WTC11 (cell line): Measurements from ENCODE around the gene SLC17A9. TPM values are rescaled to one million over a fixed set of nuclear protein-coding genes. Genes with fewer than 3 reads are reported as not detected.

Source experiments
- ATAC-seq: fragments of 200-7000 bp; cut with Tn5 transposase; 2 replicates; pipeline ENCODE4 v1.10.0; 2021; ENCODE audit warnings: mild to moderate bottlenecking, moderate library complexity
- CTCF ChIA-PET: fragments of 300-600 bp; sonication (Branson Sonifier 250); formaldehyde crosslinking; loops from one replicate; lab custom pipeline; 2021; ENCODE audit warnings: antibody characterized with exemption; lab: Charles Lee
- POLR2A ChIA-PET: fragments of 350-600 bp; sonication (Branson Sonifier 250); formaldehyde crosslinking; loops from one replicate; lab custom pipeline; 2021; ENCODE audit warnings: antibody characterized with exemption; lab: Charles Lee
- DNase-seq: peaks from one replicate; pipeline ENCODE4 v3.0.0; 2021; ENCODE audit warnings: low spot score
- H3K27ac Mint-ChIP-seq: 2 replicates; pipeline ENCODE4 v1.8.0; 2021; ENCODE audit warnings: mixed read lengths
- H3K27me3 Mint-ChIP-seq: 2 replicates; pipeline ENCODE4 v1.8.0; 2021; ENCODE audit warnings: low read depth, mild to moderate bottlenecking, moderate library complexity, mixed read lengths
- H3K36me3 Mint-ChIP-seq: 2 replicates; pipeline ENCODE4 v1.8.0; 2021; ENCODE audit warnings: mixed read lengths
- H3K4me1 Mint-ChIP-seq: 2 replicates; pipeline ENCODE4 v1.8.0; 2022; ENCODE audit warnings: mixed read lengths
- H3K4me3 Mint-ChIP-seq: 2 replicates; pipeline ENCODE4 v1.8.0; 2021; ENCODE audit warnings: mild to moderate bottlenecking, moderate library complexity, mixed read lengths
- H3K9me3 Mint-ChIP-seq: 2 replicates; pipeline ENCODE4 v1.8.0; 2021; ENCODE audit warnings: mixed read lengths
- AFF4 ChIP-seq: sonication (generic); formaldehyde crosslinking; IDR thresholded peaks from 2 replicates; pipeline ENCODE4 v1.8.1; 2023; ENCODE audit warnings: mild to moderate bottlenecking, missing genetic modification reagents, borderline replicate concordance
- CBFB ChIP-seq: sonication (generic); formaldehyde crosslinking; IDR thresholded peaks from 2 replicates; pipeline ENCODE4 v1.8.1; 2022; ENCODE audit warnings: mild to moderate bottlenecking, low read depth, missing genetic modification reagents
- ELF4 ChIP-seq: sonication (generic); formaldehyde crosslinking; IDR thresholded peaks from 2 replicates; pipeline ENCODE4 v1.8.1; 2022; ENCODE audit warnings: low read depth, mild to moderate bottlenecking, moderate library complexity, missing genetic modification reagents
- FOXJ3 ChIP-seq: sonication (generic); formaldehyde crosslinking; IDR thresholded peaks from 2 replicates; pipeline ENCODE4 v1.9.0; 2021; ENCODE audit warnings: missing genetic modification reagents, mild to moderate bottlenecking, borderline replicate concordance
- HMGXB4 ChIP-seq: sonication (generic); formaldehyde crosslinking; IDR thresholded peaks from 2 replicates; pipeline ENCODE4 v1.8.1; 2023; ENCODE audit warnings: mild to moderate bottlenecking, moderate library complexity, missing genetic modification reagents
- KAT7 ChIP-seq: sonication (generic); formaldehyde crosslinking; IDR thresholded peaks from 2 replicates; pipeline ENCODE4 v1.8.1; 2023; ENCODE audit warnings: missing genetic modification reagents, mild to moderate bottlenecking, borderline replicate concordance
- MXD4 ChIP-seq: fragments of 250-450 bp; sonication (Bioruptor Pico); IDR thresholded peaks from 2 replicates; pipeline ENCODE4 v1.8.0; 2021; ENCODE audit warnings: mild to moderate bottlenecking, moderate library complexity, borderline replicate concordance
- NFATC4 ChIP-seq: fragments of 250-450 bp; sonication (Bioruptor Pico); IDR thresholded peaks from 2 replicates; pipeline ENCODE4 v1.9.0; 2021; ENCODE audit warnings: mild to moderate bottlenecking
- SP1 ChIP-seq: sonication (generic); formaldehyde crosslinking; conservative IDR thresholded peaks from 2 replicates; pipeline ENCODE4 v1.8.1; 2022; ENCODE audit warnings: missing genetic modification reagents
- ZMAT4 ChIP-seq: fragments of 250-450 bp; sonication (Bioruptor Pico); IDR thresholded peaks from 2 replicates; pipeline ENCODE4 v1.9.0; 2021; ENCODE audit warnings: mild to moderate bottlenecking
- ZNF219 ChIP-seq: sonication (generic); formaldehyde crosslinking; IDR thresholded peaks from 2 replicates; pipeline ENCODE4 v1.8.0; 2023; ENCODE audit warnings: missing genetic modification reagents, mild to moderate bottlenecking, borderline replicate concordance
- ZNF232 ChIP-seq: sonication (generic); formaldehyde crosslinking; IDR thresholded peaks from 2 replicates; pipeline ENCODE4 v1.8.0; 2022; ENCODE audit warnings: mild to moderate bottlenecking, missing genetic modification reagents
- total RNA-seq: library from RNA; stranded (reverse); gene quantifications from 3 replicates; pipeline ENCODE4 v1.2.3, GENCODE V29; 2021
- TF ChIP-seq, protein P1 (sequence below): fragments of 250-450 bp; sonication (Bioruptor Pico); IDR thresholded peaks from 2 replicates; pipeline ENCODE4 v1.9.0; 2021; ENCODE audit warnings: mild to moderate bottlenecking, borderline replicate concordance
- TF ChIP-seq, protein P2 (sequence below): sonication (generic); formaldehyde crosslinking; IDR thresholded peaks from 2 replicates; pipeline ENCODE4 v1.8.0; 2023; ENCODE audit warnings: missing genetic modification reagents, mild to moderate bottlenecking, borderline replicate concordance
- TF ChIP-seq, protein P3 (sequence below): fragments of 250-450 bp; sonication (Bioruptor Pico); IDR thresholded peaks from 2 replicates; pipeline ENCODE4 v1.8.0; 2021; ENCODE audit warnings: mild to moderate bottlenecking

The SLC17A9 gene
- total RNA-seq, 1 experiment from 2014 or later, result 41.7 TPM

- TF ChIP-seq HMGXB4 (CRISPR knock-in tag), result no peak
- TF ChIP-seq, protein P1, sequence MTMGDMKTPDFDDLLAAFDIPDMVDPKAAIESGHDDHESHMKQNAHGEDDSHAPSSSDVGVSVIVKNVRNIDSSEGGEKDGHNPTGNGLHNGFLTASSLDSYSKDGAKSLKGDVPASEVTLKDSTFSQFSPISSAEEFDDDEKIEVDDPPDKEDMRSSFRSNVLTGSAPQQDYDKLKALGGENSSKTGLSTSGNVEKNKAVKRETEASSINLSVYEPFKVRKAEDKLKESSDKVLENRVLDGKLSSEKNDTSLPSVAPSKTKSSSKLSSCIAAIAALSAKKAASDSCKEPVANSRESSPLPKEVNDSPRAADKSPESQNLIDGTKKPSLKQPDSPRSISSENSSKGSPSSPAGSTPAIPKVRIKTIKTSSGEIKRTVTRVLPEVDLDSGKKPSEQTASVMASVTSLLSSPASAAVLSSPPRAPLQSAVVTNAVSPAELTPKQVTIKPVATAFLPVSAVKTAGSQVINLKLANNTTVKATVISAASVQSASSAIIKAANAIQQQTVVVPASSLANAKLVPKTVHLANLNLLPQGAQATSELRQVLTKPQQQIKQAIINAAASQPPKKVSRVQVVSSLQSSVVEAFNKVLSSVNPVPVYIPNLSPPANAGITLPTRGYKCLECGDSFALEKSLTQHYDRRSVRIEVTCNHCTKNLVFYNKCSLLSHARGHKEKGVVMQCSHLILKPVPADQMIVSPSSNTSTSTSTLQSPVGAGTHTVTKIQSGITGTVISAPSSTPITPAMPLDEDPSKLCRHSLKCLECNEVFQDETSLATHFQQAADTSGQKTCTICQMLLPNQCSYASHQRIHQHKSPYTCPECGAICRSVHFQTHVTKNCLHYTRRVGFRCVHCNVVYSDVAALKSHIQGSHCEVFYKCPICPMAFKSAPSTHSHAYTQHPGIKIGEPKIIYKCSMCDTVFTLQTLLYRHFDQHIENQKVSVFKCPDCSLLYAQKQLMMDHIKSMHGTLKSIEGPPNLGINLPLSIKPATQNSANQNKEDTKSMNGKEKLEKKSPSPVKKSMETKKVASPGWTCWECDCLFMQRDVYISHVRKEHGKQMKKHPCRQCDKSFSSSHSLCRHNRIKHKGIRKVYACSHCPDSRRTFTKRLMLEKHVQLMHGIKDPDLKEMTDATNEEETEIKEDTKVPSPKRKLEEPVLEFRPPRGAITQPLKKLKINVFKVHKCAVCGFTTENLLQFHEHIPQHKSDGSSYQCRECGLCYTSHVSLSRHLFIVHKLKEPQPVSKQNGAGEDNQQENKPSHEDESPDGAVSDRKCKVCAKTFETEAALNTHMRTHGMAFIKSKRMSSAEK (CRISPR knock-in tag), result no peak
- TF ChIP-seq AFF4, result no peak
- TF ChIP-seq ZNF219 (CRISPR knock-in tag), result no peak
- TF ChIP-seq, protein P2, sequence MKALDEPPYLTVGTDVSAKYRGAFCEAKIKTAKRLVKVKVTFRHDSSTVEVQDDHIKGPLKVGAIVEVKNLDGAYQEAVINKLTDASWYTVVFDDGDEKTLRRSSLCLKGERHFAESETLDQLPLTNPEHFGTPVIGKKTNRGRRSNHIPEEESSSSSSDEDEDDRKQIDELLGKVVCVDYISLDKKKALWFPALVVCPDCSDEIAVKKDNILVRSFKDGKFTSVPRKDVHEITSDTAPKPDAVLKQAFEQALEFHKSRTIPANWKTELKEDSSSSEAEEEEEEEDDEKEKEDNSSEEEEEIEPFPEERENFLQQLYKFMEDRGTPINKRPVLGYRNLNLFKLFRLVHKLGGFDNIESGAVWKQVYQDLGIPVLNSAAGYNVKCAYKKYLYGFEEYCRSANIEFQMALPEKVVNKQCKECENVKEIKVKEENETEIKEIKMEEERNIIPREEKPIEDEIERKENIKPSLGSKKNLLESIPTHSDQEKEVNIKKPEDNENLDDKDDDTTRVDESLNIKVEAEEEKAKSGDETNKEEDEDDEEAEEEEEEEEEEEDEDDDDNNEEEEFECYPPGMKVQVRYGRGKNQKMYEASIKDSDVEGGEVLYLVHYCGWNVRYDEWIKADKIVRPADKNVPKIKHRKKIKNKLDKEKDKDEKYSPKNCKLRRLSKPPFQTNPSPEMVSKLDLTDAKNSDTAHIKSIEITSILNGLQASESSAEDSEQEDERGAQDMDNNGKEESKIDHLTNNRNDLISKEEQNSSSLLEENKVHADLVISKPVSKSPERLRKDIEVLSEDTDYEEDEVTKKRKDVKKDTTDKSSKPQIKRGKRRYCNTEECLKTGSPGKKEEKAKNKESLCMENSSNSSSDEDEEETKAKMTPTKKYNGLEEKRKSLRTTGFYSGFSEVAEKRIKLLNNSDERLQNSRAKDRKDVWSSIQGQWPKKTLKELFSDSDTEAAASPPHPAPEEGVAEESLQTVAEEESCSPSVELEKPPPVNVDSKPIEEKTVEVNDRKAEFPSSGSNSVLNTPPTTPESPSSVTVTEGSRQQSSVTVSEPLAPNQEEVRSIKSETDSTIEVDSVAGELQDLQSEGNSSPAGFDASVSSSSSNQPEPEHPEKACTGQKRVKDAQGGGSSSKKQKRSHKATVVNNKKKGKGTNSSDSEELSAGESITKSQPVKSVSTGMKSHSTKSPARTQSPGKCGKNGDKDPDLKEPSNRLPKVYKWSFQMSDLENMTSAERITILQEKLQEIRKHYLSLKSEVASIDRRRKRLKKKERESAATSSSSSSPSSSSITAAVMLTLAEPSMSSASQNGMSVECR, result no peak
- no peak for TF ChIP-seq ZMAT4 (CRISPR knock-in tag)
- no peak for TF ChIP-seq ZNF232
These were observed 16.1 kb downstream of the SLC17A9 start (continued) for GRCh38 chr20:62968378-62969178.

- peaks cover 15% of the 10 kb centered on the region for H3K4me1 Mint-ChIP-seq
- no peak for TF ChIP-seq NFATC4 (CRISPR knock-in tag)
- TF ChIP-seq SP1, result no peak
- no peak for TF ChIP-seq FOXJ3 (CRISPR knock-in tag)
- TF ChIP-seq ELF4 (CRISPR knock-in tag), result no peak
- no peak for TF ChIP-seq MXD4
- no peak for TF ChIP-seq KAT7 (CRISPR knock-in tag)
- TF ChIP-seq, protein P3, sequence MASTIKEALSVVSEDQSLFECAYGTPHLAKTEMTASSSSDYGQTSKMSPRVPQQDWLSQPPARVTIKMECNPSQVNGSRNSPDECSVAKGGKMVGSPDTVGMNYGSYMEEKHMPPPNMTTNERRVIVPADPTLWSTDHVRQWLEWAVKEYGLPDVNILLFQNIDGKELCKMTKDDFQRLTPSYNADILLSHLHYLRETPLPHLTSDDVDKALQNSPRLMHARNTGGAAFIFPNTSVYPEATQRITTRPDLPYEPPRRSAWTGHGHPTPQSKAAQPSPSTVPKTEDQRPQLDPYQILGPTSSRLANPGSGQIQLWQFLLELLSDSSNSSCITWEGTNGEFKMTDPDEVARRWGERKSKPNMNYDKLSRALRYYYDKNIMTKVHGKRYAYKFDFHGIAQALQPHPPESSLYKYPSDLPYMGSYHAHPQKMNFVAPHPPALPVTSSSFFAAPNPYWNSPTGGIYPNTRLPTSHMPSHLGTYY, result no peak
- TF ChIP-seq CBFB (CRISPR knock-in tag), result no peak
- no peak overlapping the region for H3K27ac Mint-ChIP-seq
- no peak for DNase-seq
- no peaks in the 10 kb centered on the region for H3K9me3 Mint-ChIP-seq
- CTCF ChIA-PET, result interaction anchor here (1.8 kb wide), 1 partner anchor 36 kb away, joined by 4 read pairs; no protein-coding TSS in a partner anchor
- peaks cover 28% of the 10 kb centered on the region for H3K27me3 Mint-ChIP-seq
- no peaks in the 10 kb centered on the region for H3K36me3 Mint-ChIP-seq
- POLR2A ChIA-PET, result no interaction called here
- H3K4me3 Mint-ChIP-seq, result no peak overlapping the region
- no peak for ATAC-seq
These were observed 16.8 kb downstream of the SLC17A9 start for GRCh38 chr20:62969179-62969760.
